NB4 (cell line): Measurements from ENCODE around the gene KRTAP10-4.

Source experiments
- DNase-seq: peaks from one replicate; pipeline ENCODE4 v3.0.0; 2010; ENCODE audit warnings: low read depth
- H3K4me3 ChIP-seq: one replicate; pipeline ENCODE4 v1.5.1; 2011; ENCODE audit warnings: mild to moderate bottlenecking, low read depth, low read length, moderate library complexity
- MYC ChIP-seq: IDR thresholded peaks from 2 replicates; pipeline ENCODE4 v1.6.1; 2011; ENCODE audit warnings: low read depth, low read length
- POLR2A ChIP-seq: IDR thresholded peaks from 2 replicates; pipeline ENCODE4 v1.6.1; 2011; ENCODE audit warnings: mild to moderate bottlenecking; ENCODE audit not compliant: insufficient read length; ENCODE audit errors: extremely low read depth
- TF ChIP-seq, protein P1 (sequence below): IDR thresholded peaks from one replicate; pipeline ENCODE4 v1.5.1; 2012; ENCODE audit warnings: low read depth, low read length
- TF ChIP-seq, protein P2 (sequence below): IDR thresholded peaks from 2 replicates; pipeline ENCODE4 v1.6.1; 2011; ENCODE audit warnings: low read depth, low read length

The KRTAP10-4 gene

DNA sequence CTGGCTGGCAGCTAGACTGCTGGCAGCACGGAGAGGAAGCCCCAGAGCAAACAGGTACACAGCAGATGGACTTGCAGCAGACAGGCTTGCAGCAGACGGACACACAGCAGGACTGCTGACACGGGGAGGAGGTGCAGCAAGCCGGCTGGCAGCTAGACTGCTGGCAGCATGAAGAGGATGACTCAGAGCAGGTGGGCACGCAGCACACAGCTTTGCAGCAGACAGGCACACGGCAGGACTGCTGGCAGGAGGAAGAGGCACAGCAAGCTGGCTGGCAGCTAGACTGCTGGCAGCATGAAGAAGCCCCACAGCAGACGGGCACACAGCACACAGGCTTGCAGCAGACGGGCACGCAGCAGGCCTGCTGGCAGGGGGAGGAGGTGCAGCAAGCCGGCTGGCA, 22.7 kb upstream of the KRTAP10-4 start:
- TF ChIP-seq, protein P1, sequence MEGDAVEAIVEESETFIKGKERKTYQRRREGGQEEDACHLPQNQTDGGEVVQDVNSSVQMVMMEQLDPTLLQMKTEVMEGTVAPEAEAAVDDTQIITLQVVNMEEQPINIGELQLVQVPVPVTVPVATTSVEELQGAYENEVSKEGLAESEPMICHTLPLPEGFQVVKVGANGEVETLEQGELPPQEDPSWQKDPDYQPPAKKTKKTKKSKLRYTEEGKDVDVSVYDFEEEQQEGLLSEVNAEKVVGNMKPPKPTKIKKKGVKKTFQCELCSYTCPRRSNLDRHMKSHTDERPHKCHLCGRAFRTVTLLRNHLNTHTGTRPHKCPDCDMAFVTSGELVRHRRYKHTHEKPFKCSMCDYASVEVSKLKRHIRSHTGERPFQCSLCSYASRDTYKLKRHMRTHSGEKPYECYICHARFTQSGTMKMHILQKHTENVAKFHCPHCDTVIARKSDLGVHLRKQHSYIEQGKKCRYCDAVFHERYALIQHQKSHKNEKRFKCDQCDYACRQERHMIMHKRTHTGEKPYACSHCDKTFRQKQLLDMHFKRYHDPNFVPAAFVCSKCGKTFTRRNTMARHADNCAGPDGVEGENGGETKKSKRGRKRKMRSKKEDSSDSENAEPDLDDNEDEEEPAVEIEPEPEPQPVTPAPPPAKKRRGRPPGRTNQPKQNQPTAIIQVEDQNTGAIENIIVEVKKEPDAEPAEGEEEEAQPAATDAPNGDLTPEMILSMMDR = no peak
- TF ChIP-seq MYC = no peak
- no peak overlapping the region for H3K4me3 ChIP-seq
- DNase-seq = no peak

- TF ChIP-seq, protein P2, sequence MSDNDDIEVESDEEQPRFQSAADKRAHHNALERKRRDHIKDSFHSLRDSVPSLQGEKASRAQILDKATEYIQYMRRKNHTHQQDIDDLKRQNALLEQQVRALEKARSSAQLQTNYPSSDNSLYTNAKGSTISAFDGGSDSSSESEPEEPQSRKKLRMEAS = no peak
- TF ChIP-seq, protein P1 = no peak
- TF ChIP-seq MYC (no peak), POLR2A (no peak)
- no peak for DNase-seq
- no peak within 1 kb of the TSS for H3K4me3 ChIP-seq
These were observed 22.1 kb upstream of the KRTAP10-4 start, which contains the start of gene KRTAP10-2 for GRCh38 chr21:44551340-44551961. KRTAP10-2 (minus strand) TSS chr21:44551505; CDS start chr21:44551458, 47 bp downstream.

- DNase-seq = no peak
- no peak overlapping the region for H3K4me3 ChIP-seq
- TF ChIP-seq, protein P2 = no peak
- no peak for TF ChIP-seq MYC
- TF ChIP-seq POLR2A = no peak
- TF ChIP-seq, protein P1 = no peak
These were observed 21.4 kb upstream of the KRTAP10-4 start for GRCh38 chr21:44552136-44552535.

- H3K4me3 ChIP-seq = no peak overlapping the region
- no peak for TF ChIP-seq MYC
- TF ChIP-seq, protein P2 = no peak
- TF ChIP-seq POLR2A = no peak
- TF ChIP-seq, protein P1 = no peak
- no peak for DNase-seq
These were observed 20.8 kb upstream of the KRTAP10-4 start for GRCh38 chr21:44552681-44553080.

DNA sequence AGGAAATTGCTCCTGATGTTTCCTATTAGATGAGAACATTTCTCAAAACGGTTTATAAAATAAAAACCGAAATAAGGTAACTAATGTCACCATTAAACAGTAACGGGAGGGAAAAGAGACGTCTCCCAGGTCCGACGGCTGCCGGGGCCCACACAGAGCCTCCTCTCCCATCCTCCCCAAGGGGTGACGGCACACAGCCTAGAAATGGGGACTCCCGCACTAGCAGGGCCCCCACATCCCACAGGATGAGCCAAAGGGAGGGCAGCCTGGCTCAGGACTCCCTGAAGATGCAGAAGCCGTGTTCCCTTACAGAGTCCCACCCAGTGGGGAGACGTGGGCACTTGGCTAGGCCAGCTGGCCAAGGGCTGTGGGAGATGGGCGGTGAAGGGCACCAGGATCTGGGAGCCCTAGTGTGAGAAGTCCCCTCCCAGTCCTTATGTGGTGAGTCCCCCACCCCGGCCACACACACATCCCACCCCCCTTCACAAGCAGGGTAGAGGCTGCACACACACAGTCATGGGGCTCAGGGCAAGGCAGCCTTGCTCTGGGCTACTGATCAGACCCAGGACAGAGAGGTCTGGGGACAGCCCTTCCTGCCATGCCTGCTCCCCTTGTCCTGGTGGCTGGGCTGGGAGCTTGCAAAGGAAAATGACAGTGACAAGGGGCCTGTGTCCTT, 18.2 kb upstream of the KRTAP10-4 start:
- no peak for DNase-seq
- H3K4me3 ChIP-seq = no peak overlapping the region
- no peak for TF ChIP-seq POLR2A
- TF ChIP-seq, protein P1 = no peak
- TF ChIP-seq, protein P2 = no peak
- TF ChIP-seq MYC = no peak
